Esophagus (tissue), 2 donors: Measurements from ENCODE around the gene MTRFR. TPM values are rescaled to one million over a fixed set of nuclear protein-coding genes. Genes with fewer than 3 reads are reported as not detected.

ENCODE experiments used
- H3K27ac ChIP-seq, 2 donors: one replicate each; pipeline ENCODE4 v1.5.1; 2013; ENCODE audit warnings: low read depth in 2 of 2, mild to moderate bottlenecking in 2 of 2, inconsistent platforms in 1 of 2, low read length in 1 of 2, moderate library complexity in 1 of 2
- H3K27me3 ChIP-seq, 2 donors: one replicate each; pipeline ENCODE4 v1.6.1; 2013; ENCODE audit warnings: low read length in 2 of 2, control low read depth in 1 of 2, mild to moderate bottlenecking in 1 of 2; ENCODE audit not compliant: insufficient read depth in 2 of 2, control insufficient read depth in 1 of 2
- H3K36me3 ChIP-seq, 2 donors: one replicate each; pipeline ENCODE4 v1.6.1; 2013; ENCODE audit warnings: low read length in 1 of 2; ENCODE audit not compliant: control insufficient read depth in 2 of 2, insufficient read depth in 2 of 2
- H3K4me1 ChIP-seq, 2 donors: one replicate each; pipeline ENCODE4 v1.6.1; 2013; ENCODE audit warnings: low read length in 1 of 2; ENCODE audit not compliant: control insufficient read depth in 2 of 2, insufficient read depth in 2 of 2
- H3K4me3 ChIP-seq, 2 donors: one replicate each; pipeline ENCODE4 v1.5.1; 2013; ENCODE audit warnings: low read length in 2 of 2, mild to moderate bottlenecking in 2 of 2, low read depth in 1 of 2, moderate library complexity in 1 of 2
- H3K9me3 ChIP-seq, 2 donors: one replicate each; pipeline ENCODE4 v1.6.1; 2013; ENCODE audit warnings: mild to moderate bottlenecking in 2 of 2, low read depth in 1 of 2, low read length in 1 of 2, moderate library complexity in 1 of 2; ENCODE audit not compliant: control insufficient read depth in 2 of 2, insufficient read depth in 1 of 2
- WGBS, 2 donors: extraction: QIAGEN DNeasy Blood & Tissue Kit; methylation state at CpG; one replicate each; pipeline ENCODE4 v1.1.7; 2013; 5-methylcytosine and 5-hydroxymethylcytosine counted together
- polyA plus RNA-seq, 2 donors: library from polyadenylated mRNA; stranded (reverse); fragments of 200-250 nt; gene quantifications; one replicate each; pipeline ENCODE4 v1.2.3, GENCODE V29; 2013
- donor health status: healthy with polysubstance abuse.
- donor health status: Bipolar disorder and iron deficiency.

The MTRFR gene
- polyA plus RNA-seq, 2 donors: 6.3 to 10.6 TPM

GRCh38 chr12:123258593-123258992, 25.4 kb downstream of the MTRFR start:
- H3K27me3 ChIP-seq: no peaks in the 10 kb centered on the region
- no peak overlapping the region for H3K27ac ChIP-seq
- 63 to 78% methylated on average over 4 of the region's 4 CpGs for WGBS, 2 donors
- H3K4me3 ChIP-seq: no peak overlapping the region
- H3K36me3 ChIP-seq: peaks cover 21 to 22% of the 10 kb centered on the region in 2 donors
- H3K9me3 ChIP-seq: no peaks in the 10 kb centered on the region
- peaks cover 0 to 7% of the 10 kb centered on the region in 2 donors for H3K4me1 ChIP-seq

- 45 to 61% methylated on average over 9 of the region's 9 CpGs for WGBS, 2 donors
- no peaks in the 10 kb centered on the region for H3K4me1 ChIP-seq
- H3K36me3 ChIP-seq: peaks cover 12 to 20% of the 10 kb centered on the region in 2 donors
- H3K4me3 ChIP-seq: no peak overlapping the region
- H3K27me3 ChIP-seq: no peaks in the 10 kb centered on the region
- peak overlapping the region; percentile 64 to 78 for H3K27ac ChIP-seq
- no peaks in the 10 kb centered on the region for H3K9me3 ChIP-seq
Observed at GRCh38 chr12:123260081-123260480, 26.8 kb downstream of the MTRFR start.

- no peaks in the 10 kb centered on the region for H3K27me3 ChIP-seq
- peaks cover 2 to 5% of the 10 kb centered on the region in 2 donors for H3K4me1 ChIP-seq
- H3K9me3 ChIP-seq: no peaks in the 10 kb centered on the region
- H3K36me3 ChIP-seq: peaks cover 17 to 26% of the 10 kb centered on the region in 2 donors
- 89 to 92% methylated on average over 4 of the region's 4 CpGs for WGBS, 2 donors
- no peak overlapping the region for H3K4me3 ChIP-seq
- H3K27ac ChIP-seq: no peak overlapping the region
Observed at GRCh38 chr12:123261196-123261595, 28.0 kb downstream of the MTRFR start.

GRCh38 chr12:123263196-123263817, 30.1 kb downstream of the MTRFR start:
- H3K27ac ChIP-seq: no peak overlapping the region
- H3K4me1 ChIP-seq: peaks cover 5 to 17% of the 10 kb centered on the region in 2 donors
- H3K4me3 ChIP-seq: no peak overlapping the region
- H3K27me3 ChIP-seq: no peaks in the 10 kb centered on the region
- no peaks in the 10 kb centered on the region for H3K9me3 ChIP-seq
- peaks cover 12 to 39% of the 10 kb centered on the region in 2 donors for H3K36me3 ChIP-seq
- WGBS, 2 donors: 81 to 90% methylated on average over 8 of the region's 8 CpGs

- H3K9me3 ChIP-seq: no peaks in the 10 kb centered on the region
- H3K36me3 ChIP-seq: peaks cover 12 to 34% of the 10 kb centered on the region in 2 donors
- H3K27me3 ChIP-seq: no peaks in the 10 kb centered on the region
- H3K4me3 ChIP-seq: no peak overlapping the region
- peaks cover 5 to 27% of the 10 kb centered on the region in 2 donors for H3K4me1 ChIP-seq
- 69 to 71% methylated on average over 7 of the region's 7 CpGs for WGBS, 2 donors
- no peak overlapping the region for H3K27ac ChIP-seq
Observed at GRCh38 chr12:123264642-123265041, 31.4 kb downstream of the MTRFR start.

GRCh38 chr12:123265851-123266678, 32.8 kb downstream of the MTRFR start:
- Histone ChIP-seq H3K9me3 (no peaks in the 10 kb centered on the region), H3K4me3 (no peak overlapping the region), H3K27ac (no peak overlapping the region), H3K36me3 (peaks cover 11 to 34% of the 10 kb centered on the region in 2 donors), H3K4me1 (peaks cover 5 to 31% of the 10 kb centered on the region in 2 donors), H3K27me3 (no peaks in the 10 kb centered on the region)
- 56 to 80% methylated on average over 34 to 35 of the region's 35 CpGs for WGBS, 2 donors

- no peaks in the 10 kb centered on the region for H3K9me3 ChIP-seq
- 88 to 90% methylated on average over 19 of the region's 19 CpGs for WGBS, 2 donors
- H3K36me3 ChIP-seq: peaks cover 10 to 31% of the 10 kb centered on the region in 2 donors
Observed at GRCh38 chr12:123266679-123267277, 33.5 kb downstream of the MTRFR start.

GRCh38 chr12:123267335-123267920, 34.2 kb downstream of the MTRFR start:
- WGBS, 2 donors: 87 to 91% methylated on average over 7 of the region's 7 CpGs
- Histone ChIP-seq H3K4me3 (no peak overlapping the region), H3K4me1 (peaks cover 5 to 31% of the 10 kb centered on the region in 2 donors), H3K27ac (peak overlapping the region; percentile 1 to 50), H3K27me3 (no peaks in the 10 kb centered on the region), H3K36me3 (peaks cover 10 to 28% of the 10 kb centered on the region in 2 donors), H3K9me3 (no peaks in the 10 kb centered on the region)

More at GRCh38 chr12:123266679-123267277, 33.5 kb downstream of the MTRFR start:
- Histone ChIP-seq H3K4me1 (peaks cover 5 to 31% of the 10 kb centered on the region in 2 donors), H3K27ac (no peak overlapping the region), H3K4me3 (no peak overlapping the region), H3K27me3 (no peaks in the 10 kb centered on the region)
